Activated CD4-positive, CD25-positive, alpha-beta regulatory T cell treated with anti-CD3 and anti-CD28 coated beads, Interleukin-2, amount 50 U/mL, for 72 hours (primary cell): Measurements from ENCODE around the gene SLC52A1.
"Not testable (repeated sequence)": the region's sequence is repeated elsewhere in the genome, so short reads cannot be mapped to it uniquely, and the experiment has no call there.

Source experiments
- DNase-seq: peaks from one replicate; pipeline ENCODE4 v3.0.0; 2021

The SLC52A1 gene

DNA sequence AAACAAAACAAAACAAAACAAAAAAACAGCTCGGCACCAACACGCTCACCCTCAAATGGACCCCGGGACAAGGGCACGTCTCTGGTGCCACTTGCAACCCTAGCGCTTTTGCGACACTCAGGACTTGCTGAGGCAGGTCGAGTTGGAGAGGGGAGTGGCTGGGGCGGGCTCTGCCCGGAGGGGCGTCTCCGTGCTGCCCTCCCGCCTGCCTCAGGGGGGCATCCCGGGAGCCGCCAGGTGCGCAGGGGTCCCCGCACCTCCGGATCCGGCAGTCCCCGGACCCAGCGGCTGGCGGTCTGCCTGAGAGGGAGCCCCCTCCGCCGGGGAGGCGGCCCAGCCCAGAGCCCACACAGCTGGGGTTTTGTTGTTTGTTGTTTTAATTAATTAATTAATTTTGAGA lies at the start of gene SLC52A1:
Gene SLC52A1 (minus strand): TSS at position 112 of the 400 bp plus-strand sequence. CDS start 820 bp downstream, outside the sequence.
- DNase-seq: no peak

DNA sequence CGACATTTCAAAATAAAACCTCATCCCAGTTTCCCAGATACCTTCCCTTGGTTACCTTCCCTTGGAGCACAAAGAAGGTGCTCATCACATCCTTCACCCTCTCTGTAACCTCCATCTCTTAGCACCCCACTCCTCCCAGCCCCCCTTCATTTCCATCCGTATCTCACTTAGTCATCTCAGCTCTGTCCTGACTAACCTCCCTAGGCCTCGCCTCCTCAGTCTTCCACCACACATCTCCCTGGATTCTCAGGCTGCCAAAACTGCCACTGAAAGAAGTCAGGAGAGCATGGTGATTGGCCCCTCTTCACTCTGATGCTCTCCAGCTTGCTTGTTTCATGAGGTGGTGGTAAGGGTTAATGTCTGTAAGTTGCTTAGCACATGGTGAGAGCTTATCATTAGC lies 45.4 kb upstream of the SLC52A1 start:
- no peak for DNase-seq

DNA sequence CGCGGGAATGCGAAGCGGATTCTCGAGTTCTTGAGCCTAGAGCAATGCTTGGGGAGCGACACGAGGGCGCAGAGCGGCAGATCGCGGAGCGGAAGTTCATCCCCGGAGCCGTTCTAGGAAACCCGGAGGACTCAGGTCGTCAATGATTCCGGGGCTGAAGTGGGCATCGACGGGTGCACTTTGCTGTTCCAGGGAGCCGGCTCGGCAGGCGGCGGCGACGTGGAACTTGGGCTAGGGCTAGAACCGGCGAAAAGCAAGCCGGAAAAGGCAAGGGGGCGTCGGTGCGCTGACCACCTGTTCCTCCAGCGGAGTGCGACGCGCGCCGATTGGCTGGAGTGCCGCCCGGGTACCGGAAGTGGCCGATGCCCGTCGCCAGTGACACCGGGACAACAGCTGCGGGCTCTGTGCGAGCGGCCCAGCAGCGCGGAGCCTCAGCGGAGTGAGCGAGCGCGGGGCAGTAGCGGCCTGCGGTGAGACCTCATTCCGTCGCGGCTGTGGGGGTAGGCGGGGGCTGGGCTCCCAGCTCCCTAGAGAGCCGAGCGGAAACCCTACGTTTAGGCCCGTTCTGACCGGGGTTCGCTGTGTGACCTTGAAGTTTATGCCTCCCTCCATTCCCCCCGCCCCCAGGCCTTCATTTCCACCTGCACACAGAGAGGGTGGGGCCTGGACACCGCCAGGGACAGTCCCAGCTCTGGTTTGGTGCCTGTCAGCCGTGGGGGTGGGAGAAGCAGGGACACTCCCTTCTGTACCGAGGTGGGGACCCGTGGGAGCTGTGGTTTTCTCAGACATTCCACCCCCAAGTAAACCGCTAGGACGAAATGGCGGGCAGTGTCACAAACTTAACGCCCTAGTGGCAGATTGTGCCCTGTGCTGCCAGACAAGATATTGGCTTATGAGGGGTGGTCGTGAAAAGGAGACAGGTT lies 43.1 kb upstream of the SLC52A1 start, which contains the start of gene ZFP3:
Gene ZFP3 (plus strand): TSS at position 362 of the 923 bp plus-strand sequence. CDS start 13,038 bp downstream, outside the sequence.
- DNase-seq: peak; percentile 81

DNA sequence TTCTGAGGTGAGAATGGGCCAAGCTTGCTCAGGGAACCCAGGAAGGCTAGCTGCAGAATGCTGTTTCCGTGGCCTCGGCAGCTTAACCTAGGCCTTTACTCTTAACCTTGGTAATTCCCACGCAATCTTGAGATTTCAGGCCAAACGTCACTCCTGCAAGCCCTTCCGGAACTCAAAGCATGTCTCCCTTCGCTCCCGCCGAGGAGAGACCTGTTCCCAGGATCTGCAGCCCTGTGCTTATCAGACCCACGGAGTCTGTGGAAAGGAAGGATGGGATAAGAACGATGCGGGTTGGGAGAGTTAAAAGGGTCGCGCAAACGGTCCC lies 42.5 kb upstream of the SLC52A1 start:
- DNase-seq: no peak

DNA sequence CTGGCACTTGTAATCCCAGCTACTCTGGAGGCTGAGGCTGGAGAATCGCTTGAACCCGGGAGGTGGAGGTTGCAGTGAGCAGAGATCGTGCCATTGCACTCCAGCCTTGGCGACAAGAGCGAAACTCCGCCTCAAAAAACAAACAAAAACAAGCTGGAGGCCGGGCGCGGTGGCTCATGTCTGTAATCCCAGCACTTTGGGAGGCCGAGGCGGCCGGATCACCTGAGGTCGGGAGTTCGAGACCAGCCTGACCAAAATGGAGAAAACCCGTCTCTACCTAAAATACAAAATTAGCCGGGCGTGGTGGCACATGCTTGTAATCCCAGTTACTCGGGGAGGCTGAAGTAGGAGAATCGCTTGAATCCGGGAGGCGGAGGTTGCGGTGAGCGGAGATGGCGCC lies 42.0 kb upstream of the SLC52A1 start:
- not testable (repeated sequence) for DNase-seq

DNA sequence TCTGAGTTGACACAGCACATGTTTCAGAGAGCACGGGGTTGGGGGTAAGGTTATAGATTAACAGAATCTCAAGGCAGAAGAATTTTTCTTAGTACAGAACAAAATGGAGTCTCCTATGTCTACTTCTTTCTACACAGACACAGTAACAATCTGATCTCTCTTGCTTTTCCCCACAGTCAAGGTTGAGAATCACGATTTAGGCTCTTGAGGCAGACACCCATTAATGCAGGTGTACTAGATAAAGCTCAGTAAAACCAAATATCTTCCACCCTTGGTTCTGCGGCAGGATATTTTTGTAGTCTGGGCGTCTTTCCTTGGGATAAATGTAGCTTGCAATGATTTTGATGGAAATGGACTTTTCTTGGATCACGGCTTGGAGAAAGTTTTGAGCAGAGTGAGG lies 40.2 kb upstream of the SLC52A1 start:
- DNase-seq: not testable (repeated sequence)

DNA sequence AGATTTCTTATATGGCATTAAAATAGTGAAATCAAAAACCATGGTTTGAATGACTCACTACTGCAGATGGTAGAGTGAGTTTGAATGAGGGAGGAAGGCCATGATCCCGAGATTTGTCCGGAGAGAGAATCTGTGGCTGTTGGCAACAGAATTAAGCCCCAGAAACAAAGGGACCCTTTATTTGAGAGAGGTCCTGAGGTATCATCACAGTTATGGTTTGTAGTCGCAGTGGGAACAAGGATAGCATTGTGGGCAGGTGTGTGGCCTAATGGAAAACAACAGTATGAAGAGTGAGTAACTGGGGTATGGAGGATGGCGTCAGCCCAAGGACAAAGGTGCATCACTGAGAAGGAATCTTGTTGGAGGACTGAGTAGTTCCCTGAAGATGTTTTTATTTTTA lies 34.5 kb upstream of the SLC52A1 start:
- no peak for DNase-seq

DNA sequence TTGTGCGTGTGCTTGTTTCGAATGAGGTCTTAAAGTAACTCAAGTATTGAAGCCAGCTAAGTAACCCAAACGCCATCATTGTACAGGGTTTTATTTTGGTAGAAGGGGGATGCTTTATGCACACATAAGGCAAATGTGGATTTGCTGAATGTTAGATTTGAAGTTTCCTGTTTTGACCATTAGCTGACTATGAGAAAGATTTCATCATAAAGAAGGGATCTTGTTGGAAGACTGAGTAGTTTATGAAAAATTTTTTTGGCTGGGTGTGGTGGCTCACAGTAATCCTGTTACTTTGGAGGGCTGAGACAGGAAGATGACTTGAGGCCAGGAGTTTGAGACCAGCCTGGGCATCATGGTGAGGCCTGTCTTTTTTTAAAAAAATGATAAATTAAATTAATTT lies 33.0 kb upstream of the SLC52A1 start:
- no peak for DNase-seq

DNA sequence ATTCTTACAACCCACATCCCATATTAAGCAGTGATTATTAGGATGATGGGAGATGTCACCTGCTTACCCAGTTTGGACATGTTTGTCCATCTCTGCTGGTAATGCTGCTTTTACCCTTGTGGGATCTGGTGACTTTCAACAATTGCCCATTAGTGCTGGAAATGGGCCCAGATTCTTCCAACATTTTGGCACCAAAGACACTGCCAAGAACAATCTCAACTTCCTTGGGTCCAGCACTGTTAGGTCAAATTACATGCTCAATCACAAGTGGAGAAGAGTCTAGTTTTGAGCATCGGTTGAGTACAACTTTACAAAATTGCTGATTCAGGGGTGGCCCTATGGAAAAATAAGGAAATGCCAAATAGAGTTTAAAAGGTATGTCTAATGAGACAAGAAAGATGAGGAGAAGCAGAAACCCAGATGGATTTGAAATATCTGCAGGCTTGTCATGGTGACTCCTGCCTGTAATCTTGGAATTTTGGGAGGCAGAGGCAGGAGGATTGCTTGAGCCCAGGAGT lies 30.1 kb upstream of the SLC52A1 start:
- DNase-seq: no peak

DNA sequence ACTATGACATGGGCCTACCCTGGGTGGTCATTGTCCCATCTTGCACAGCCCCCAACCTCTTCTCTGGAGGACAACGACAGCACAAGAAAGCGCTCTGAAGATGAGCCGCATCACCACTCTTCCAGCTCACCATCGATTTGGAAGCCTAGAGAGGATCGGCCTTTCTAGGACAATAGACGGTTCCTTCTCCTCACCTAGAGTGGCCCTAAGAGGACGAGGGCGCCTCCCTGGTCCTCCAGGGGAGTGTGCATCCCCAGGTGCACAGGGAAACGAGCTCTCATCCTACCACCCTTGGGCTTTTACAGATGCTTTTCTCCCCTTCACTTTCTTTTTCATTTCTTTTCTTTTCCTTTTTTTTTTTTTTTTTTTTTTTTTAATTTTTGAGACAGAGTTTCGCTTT lies 20.3 kb upstream of the SLC52A1 start:
- DNase-seq: no peak

DNA sequence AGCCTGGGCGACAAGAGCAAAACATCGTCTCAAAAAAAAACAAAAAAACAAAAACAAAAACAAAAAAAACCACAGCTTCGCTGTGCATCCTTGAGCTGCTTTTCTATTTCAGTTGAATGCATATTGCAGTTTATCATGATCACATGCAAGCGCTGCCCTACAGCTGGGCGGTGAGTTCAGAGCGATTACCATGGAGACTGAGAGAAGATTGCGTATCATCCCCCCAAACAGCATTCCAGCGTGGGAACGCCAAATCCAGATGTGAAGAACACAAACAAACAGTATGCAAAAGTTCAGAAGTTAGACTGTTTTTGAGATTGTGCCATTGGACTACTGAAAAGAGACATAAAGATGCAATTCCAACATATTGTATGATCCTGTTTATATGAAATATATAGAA lies 15.1 kb upstream of the SLC52A1 start:
- no peak for DNase-seq

DNA sequence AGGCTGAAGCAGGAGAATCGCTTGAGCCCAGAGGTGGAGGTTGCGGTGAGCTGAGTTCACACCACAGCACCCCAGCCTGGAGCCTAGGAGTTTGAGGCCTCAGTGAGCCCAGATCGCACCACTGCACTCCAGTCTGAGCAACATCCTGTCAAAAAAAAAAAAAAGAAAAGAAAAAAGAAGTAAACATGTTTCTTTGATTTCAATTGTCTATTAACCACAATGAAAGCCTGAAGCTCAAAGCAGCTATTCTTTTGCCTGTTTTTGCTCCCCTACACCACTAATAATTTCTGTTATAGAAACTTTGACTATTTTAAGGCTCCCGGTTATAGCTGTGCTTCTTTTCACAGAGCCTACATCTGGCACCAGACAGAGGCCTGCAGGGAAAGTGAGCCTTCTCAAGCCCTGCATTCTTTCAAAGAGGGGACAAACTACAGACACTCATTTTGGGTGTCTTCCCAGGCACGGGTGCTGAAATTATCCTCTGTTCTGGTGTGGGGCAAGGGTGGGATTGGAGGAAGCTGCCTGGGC lies 14.2 kb upstream of the SLC52A1 start:
- DNase-seq: no peak

DNA sequence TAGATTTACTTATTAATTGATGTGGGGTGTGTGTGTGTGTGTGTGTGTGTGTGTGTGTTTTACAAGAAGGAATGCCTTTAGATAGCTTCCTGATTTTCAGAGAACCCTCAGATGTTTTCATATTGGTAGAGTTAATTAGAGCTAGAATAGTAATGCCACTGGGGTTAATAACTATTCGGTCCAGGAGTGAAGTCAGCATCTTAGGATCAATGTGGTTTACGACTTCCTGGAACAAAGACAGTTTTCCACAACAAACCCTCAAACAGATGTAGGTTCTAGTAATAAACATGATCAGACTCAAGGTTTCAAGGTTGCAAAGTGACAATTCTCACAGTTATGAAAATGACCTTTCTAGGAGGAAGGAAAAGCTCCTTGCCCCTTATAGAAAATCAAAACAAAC lies 12.2 kb upstream of the SLC52A1 start:
- no peak for DNase-seq

DNA sequence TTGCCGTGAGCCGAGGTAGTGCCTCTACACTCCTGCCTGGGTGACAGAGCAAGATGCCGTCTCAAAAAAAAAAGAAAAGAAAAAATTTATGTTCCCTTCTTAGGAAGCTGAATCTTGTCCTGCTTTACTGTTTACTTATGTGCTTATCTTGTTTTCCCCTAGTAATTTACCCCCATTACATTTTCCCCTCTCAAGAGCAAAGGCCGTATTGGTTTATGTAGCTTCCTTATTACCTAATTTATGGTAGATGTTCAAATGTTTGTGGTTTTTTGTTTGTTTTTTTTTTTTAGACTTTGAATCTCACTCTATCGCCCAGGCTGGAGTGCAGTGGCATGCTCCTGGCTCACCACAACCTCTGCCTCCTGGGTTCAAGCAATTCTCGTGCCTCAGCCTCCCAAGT lies 10.3 kb upstream of the SLC52A1 start:
- no peak for DNase-seq

DNA sequence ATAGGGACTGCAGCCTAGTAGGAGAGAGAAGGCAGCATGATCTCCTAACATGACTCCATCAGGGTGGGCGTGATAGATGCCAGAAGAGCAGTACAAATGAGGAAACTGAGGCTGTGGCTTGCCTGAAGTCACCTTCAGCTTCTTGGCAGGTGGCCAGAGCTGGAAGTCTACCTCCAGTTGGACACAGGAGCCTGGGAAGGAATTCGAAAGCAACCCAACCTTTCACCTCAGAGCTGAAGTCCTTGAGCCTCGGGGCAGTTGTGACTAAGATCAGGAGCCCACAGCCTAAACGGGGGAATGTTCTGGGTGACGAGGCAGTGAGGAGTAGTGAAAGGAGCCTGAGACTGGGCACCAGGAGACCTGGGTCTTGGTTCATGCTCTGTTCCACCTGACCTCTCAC lies 9.4 kb upstream of the SLC52A1 start:
- DNase-seq: no peak

DNA sequence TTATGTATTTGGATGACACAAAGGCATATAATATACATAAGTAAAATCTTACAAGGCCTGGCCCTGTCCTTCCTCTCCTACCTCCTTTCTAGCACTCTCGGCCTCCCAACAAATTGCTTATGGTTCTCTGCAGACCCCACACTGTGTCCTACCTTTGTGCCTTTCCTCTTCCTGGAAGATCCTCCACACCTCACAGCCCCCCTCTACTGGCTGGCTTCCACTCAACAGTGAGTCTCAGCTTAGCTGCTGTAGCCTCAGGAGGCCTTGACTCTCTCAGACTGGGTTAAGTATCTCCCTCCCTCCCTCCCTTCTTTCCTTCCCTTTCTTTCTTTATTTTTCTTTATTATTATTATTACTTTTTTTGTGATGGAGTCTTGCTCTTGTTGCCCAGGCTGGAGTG lies 8.3 kb upstream of the SLC52A1 start:
- DNase-seq: no peak

DNA sequence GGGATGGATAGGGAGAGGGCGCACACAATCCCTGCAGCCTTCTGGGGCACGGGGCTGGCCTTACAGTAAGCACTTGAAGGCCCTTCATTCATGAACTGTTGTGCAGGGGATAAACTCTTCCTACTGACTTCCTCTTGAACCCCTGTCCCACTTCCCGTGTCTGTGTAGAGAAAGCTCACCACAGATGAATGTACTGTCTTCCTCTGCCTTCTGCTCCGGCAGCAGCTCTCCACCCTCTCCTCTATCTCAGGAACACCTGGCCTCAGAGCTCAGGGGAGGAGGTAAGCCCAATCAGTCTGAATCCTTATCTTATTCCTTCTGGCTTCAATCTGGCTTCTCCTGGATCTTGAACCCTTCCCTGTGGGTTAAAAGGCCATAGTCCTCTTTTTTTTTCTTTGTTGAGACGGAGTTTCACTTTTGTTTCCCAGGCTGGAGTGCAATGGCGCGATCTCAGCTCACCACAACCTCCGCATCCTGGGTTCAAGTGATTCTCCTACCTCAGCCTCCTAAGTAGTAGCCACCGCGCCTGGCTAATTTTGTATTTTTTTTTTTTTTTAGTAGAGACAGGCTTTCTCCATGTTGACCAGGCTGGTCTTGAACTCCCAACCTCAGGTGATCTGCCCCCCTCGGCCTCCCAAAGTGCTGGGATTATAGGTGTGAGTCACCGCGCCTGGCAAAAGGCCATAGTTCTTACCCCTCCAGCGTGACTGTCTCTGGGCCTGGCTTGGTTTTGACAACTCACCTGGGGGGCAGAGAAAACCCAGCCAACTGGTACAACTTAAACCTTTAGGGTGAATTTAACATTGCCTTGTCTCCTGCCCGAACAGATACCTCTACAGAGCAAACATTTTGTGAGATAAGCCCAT lies 7.2 kb upstream of the SLC52A1 start:
- no peak for DNase-seq

DNA sequence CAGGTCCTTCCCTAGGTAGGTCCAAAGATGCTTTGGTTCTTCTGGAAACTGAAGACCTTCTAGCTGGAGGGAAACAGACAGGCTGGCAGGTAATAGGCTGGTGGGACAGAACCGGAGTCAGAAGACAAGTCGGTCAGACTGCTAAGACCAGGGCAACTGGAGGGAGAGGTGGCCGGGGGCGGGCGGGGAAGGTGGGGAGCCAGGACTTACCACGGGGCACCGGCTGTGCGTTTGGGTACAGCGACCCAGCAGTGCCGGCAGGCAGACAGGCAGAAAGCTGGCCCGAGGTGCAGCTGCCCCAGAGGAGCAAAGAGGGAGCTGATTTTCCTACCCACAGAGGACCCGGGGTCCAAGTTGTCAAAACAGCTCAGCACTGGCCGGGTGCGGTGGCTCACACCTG lies 575 bp downstream of the SLC52A1 start:
- DNase-seq: no peak

DNA sequence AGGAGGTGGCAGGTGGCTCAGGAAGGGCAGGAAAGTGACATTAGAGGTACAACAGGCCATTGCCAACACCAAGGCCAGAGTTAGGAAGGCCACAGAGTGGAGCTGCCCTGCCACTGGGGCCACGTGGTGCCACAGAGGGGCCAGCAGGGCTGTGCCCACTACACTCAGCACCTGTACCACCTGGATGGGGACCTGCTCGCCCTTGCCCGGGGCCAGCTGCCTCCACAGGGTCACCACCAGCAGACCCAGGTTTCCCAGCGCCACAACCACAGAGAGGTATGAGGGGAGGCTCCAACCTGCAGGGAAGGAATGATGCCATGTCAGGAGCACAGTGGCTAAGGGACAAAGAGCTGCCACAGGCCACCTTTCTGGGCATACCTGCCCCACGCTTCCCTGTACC lies 1.2 kb downstream of the SLC52A1 start:
- DNase-seq: no peak

DNA sequence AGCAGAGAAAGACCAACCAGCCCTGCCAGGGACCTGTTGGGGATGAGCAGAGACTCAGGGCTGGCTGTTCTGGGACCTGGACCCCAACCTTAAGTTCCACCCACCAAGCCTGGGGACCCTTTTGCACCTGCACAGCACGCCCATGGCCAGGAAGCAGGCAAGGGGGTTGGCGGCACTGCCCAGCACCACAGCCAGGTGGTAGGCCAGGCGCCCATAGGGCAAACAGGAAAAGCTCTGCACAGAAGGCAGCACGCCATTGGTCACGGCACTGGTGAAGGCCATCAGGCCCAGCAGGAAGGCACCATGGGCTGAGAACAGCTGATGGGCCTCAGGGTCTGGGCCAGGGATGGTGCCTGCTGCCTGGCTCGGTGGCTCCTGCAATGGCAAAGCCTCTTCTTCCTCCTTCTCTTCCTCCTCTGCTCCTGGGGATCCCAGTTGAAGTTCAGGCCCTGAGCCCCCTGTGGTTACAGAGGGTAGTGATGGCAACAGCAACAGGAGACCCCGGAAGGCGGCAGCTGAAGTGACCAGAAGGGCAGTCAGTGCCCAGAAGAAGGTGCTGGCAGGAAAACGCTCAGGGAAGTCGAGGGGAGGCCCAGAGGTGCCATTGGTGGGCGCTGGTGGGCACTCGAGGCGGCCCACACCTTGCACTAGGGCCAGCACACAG lies 1.7 kb downstream of the SLC52A1 start:
- no peak for DNase-seq

DNA sequence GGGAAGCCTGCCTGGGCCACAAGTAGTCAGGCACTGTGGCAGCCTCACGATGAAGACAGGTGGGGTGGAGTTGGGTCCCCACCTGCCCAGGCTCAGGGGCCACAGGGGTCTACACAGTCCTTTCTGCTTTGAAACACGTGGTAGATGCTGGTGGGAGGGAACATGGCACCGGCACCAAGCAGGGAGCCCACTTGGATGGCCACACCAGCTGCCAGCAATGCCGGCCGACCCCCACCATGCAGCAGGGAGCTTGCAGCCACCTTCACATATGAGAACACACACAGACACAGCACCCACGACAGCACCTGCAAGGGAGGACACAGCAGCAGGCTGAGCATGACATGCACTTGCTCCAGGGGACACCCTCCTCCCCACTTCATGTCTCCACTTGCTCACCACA lies 2.4 kb downstream of the SLC52A1 start:
- DNase-seq: no peak

DNA sequence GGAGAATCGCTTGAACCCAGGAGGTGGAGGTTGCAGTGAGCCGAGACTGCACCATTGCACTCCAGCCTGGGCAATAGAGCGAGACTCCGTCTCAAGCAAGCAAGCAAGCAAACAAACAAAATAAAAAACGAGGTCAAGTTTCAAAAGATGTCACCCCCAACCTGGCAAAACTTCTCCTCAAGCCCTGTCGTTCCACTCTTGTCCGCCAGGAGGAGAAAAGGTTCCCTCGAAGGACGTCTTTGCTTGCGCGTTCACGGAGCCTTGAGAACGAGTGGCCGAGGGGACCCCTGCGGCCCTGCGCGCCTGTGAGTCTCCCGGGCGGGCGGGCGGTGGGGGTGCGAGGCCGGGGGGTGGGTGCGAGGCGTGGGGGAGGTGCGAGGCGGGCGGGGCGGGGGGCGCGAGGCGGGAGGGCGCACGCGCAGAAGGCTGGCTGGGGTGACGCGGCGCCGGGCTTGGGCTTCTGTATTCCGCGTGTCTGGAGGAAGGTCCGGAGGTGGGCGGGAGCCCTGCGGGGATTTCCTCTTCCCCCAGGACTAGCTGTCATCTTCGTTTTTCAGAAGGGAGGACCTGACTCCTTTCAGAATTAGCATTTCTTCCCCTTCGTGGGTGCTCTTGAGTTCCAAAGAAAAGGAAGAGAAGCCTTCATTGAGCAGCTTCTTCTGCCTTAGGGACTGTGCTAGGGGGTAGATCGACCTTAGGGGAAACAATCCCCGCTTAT lies 3.7 kb downstream of the SLC52A1 start:
- DNase-seq: peak; percentile 81
